Measurements from ENCODE around the gene ACOX3.

DNA sequence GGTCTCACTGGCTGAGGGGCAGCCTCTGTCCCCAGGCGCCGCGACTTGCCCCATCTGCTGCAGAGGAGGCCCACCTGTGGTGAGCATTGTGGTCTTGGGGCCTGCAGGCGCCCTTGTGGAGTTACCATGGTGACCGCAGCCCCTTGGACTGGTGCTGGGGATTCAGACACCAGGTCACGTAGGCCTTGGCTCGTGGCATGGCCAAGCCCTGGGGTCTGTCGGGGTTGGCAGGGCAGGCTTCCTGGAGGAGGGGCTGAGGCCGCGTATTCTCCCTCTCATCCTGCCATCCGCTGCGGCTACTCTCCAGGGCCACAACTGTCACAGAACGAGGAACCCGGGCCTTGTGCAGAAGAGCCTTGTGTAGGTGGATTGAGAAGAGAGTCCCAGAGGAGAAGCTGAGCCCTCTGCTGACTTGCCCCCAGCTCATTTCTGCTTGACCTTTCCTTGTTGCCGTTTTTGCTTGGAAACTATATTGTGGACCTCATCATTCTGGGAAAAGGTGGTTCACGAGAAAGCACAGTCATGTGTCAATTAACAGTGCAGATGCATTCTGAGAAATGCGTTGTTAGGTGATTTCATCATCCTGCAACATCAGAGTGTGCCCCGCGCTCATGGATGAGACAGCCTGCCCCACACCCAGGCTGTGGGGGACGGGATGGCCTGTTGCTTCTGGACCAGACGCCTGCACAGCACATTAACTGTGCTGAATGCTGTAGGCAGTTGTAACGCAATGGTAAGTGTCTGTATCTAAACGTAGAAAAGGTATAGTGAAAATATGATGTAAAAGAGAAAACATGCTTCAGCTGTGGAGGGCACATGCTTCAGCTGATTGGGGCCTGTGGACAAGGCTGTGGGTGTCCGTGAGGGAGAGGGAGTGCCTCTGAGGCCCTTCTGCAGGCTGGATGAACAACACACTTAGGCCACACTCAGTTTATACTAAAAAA lies 38.5 kb upstream of the ACOX3 start:
- TF ChIP-seq POLR2A (IDR thresholded peaks at IDR 0.05) = no peak
- TF ChIP-seq CTCF (IDR thresholded peaks at IDR 0.05) = no peak
